DOHH2 (cell line): ENCODE measurements around the gene TOB1.
A peak's percentile ranks its signal among the peaks of the same experiment; 100 is the strongest.

Source experiments
- H3F3A ChIP-seq: fragments of 200-600 bp; sonication (generic), shearing (Covaris generic); 2 replicates; pipeline ENCODE4 v1.6.0; 2016; ENCODE audit warnings: antibody characterized with exemption, mild to moderate bottlenecking; ENCODE audit not compliant: control insufficient read depth, insufficient read depth
- H3K27ac ChIP-seq: fragments of 200-600 bp; sonication (generic); 2 replicates; pipeline ENCODE4 v1.5.1; 2014; ENCODE audit warnings: low read depth, mild to moderate bottlenecking, low read length, moderate library complexity
- H3K27me3 ChIP-seq: fragments of 200-600 bp; sonication (generic); 2 replicates; pipeline ENCODE4 v1.6.1; 2014; ENCODE audit warnings: mild to moderate bottlenecking, low read length, mixed read lengths; ENCODE audit not compliant: control insufficient read depth
- H3K36me3 ChIP-seq: fragments of 200-600 bp; sonication (generic); 2 replicates; pipeline ENCODE4 v1.6.1; 2014; ENCODE audit warnings: mild to moderate bottlenecking, low read length, moderate library complexity, mixed read lengths; ENCODE audit not compliant: control insufficient read depth
- H3K4me1 ChIP-seq: fragments of 200-600 bp; sonication (generic); 2 replicates; pipeline ENCODE4 v1.6.1; 2014; ENCODE audit warnings: mild to moderate bottlenecking, low read length, mixed read lengths; ENCODE audit not compliant: control insufficient read depth
- H3K4me2 ChIP-seq: fragments of 200-600 bp; sonication (generic); 2 replicates; pipeline ENCODE4 v1.6.0; 2014; ENCODE audit warnings: mild to moderate bottlenecking, low read length, moderate library complexity
- H3K4me3 ChIP-seq: fragments of 200-600 bp; sonication (generic); 2 replicates; pipeline ENCODE4 v1.5.1; 2014; ENCODE audit warnings: mild to moderate bottlenecking, low read length, mixed read lengths
- H3K79me2 ChIP-seq: fragments of 200-600 bp; sonication (generic); 2 replicates; pipeline ENCODE4 v1.6.1; 2014; ENCODE audit warnings: mild to moderate bottlenecking, low read length, mixed read lengths; ENCODE audit not compliant: control insufficient read depth
- H3K9me2 ChIP-seq: fragments of 200-600 bp; sonication (generic); replicated peaks from 2 replicates; pipeline ENCODE4 v1.6.1; 2014; ENCODE audit warnings: mild to moderate bottlenecking, low read length, mixed read lengths; ENCODE audit not compliant: control insufficient read depth
- H3K9me3 ChIP-seq: fragments of 200-600 bp; sonication (generic); 2 replicates; pipeline ENCODE4 v1.6.1; 2014; ENCODE audit warnings: antibody characterized with exemption, low read length, mixed read lengths; ENCODE audit not compliant: control insufficient read depth, insufficient read depth
- H4K20me1 ChIP-seq: fragments of 200-600 bp; sonication (generic); 2 replicates; pipeline ENCODE4 v1.6.0; 2014; ENCODE audit warnings: low read depth, mild to moderate bottlenecking, antibody characterized with exemption, low read length, moderate library complexity; ENCODE audit not compliant: control insufficient read depth, insufficient read depth
- CTCF ChIP-seq: fragments of 200-600 bp; sonication (generic); IDR thresholded peaks from one replicate; pipeline ENCODE4 v1.5.1; 2014; ENCODE audit warnings: antibody characterized with exemption, mild to moderate bottlenecking, low read depth, low read length; ENCODE audit not compliant: poor library complexity, severe bottlenecking
- EZH2phosphoT487 ChIP-seq: fragments of 200-600 bp; sonication (generic); IDR thresholded peaks from 2 replicates; pipeline ENCODE4 v1.6.1; 2017; ENCODE audit warnings: borderline replicate concordance, mild to moderate bottlenecking, antibody characterized with exemption, low read length, moderate library complexity, mixed read lengths

The TOB1 gene

GRCh38 chr17:50883850-50884438 is 17.8 kb upstream of the TOB1 start:
- no peak for TF ChIP-seq CTCF
- TF ChIP-seq EZH2phosphoT487 = no peak
- no peaks in the 10 kb centered on the region for H3K27me3 ChIP-seq
- no peaks in the 10 kb centered on the region for H3K36me3 ChIP-seq
- peaks cover 19% of the 10 kb centered on the region for H3K4me1 ChIP-seq
- H3K4me3 ChIP-seq = no peak overlapping the region; the same call in 1 of the 2 replicates
- no peaks in the 10 kb centered on the region for H3K79me2 ChIP-seq
- no peaks in the 10 kb centered on the region for H4K20me1 ChIP-seq
- H3K4me2 ChIP-seq = peak overlapping the region; percentile 38
- H3K9me3 ChIP-seq = peaks cover 6% of the 10 kb centered on the region; the same call in 1 of the 2 replicates
- H3F3A ChIP-seq = no peaks in the 10 kb centered on the region; the same call in 1 of the 2 replicates
- H3K27ac ChIP-seq = no peak overlapping the region
- H3K9me2 ChIP-seq = no peaks in the 10 kb centered on the region

- no peaks in the 10 kb centered on the region for H3K79me2 ChIP-seq
- H3K4me3 ChIP-seq = no peak overlapping the region
- no peaks in the 10 kb centered on the region; the same call in 1 of the 2 replicates for H3F3A ChIP-seq
- peaks cover 19% of the 10 kb centered on the region for H3K4me1 ChIP-seq
- H4K20me1 ChIP-seq = no peaks in the 10 kb centered on the region
- no peak for TF ChIP-seq CTCF
- TF ChIP-seq EZH2phosphoT487 = no peak
- H3K4me2 ChIP-seq = no peak overlapping the region
- H3K27me3 ChIP-seq = no peaks in the 10 kb centered on the region
- no peaks in the 10 kb centered on the region for H3K9me2 ChIP-seq
- H3K9me3 ChIP-seq = peaks cover 6% of the 10 kb centered on the region; the same call in 1 of the 2 replicates
- H3K27ac ChIP-seq = no peak overlapping the region
- H3K36me3 ChIP-seq = no peaks in the 10 kb centered on the region
These were observed 16.7 kb upstream of the TOB1 start for GRCh38 chr17:50882851-50883250.

GRCh38 chr17:50881182-50881581 is 15.0 kb upstream of the TOB1 start:
- H4K20me1 ChIP-seq = no peaks in the 10 kb centered on the region
- H3K79me2 ChIP-seq = no peaks in the 10 kb centered on the region
- no peaks in the 10 kb centered on the region for H3K36me3 ChIP-seq
- no peaks in the 10 kb centered on the region; the same call in 1 of the 2 replicates for H3F3A ChIP-seq
- H3K4me1 ChIP-seq = peaks cover 19% of the 10 kb centered on the region
- H3K9me3 ChIP-seq = peaks cover 6% of the 10 kb centered on the region; the same call in 1 of the 2 replicates
- TF ChIP-seq EZH2phosphoT487 (no peak), CTCF (no peak)
- H3K9me2 ChIP-seq = no peaks in the 10 kb centered on the region
- no peaks in the 10 kb centered on the region for H3K27me3 ChIP-seq
- H3K4me2 ChIP-seq = no peak overlapping the region
- H3K27ac ChIP-seq = no peak overlapping the region
- no peak overlapping the region for H3K4me3 ChIP-seq
